Urothelium cell line (cell line): Measurements from ENCODE around the gene GUCY1A2.
A peak's percentile ranks its signal among the peaks of the same experiment; 100 is the strongest.

Source experiments
- DNase-seq: peaks from one replicate; pipeline ENCODE4 v3.0.0; 2011; ENCODE audit warnings: low spot score, mixed read lengths
- FAIRE-seq: peaks from 2 replicates; lab custom pipeline; 2011; peaks lifted over from hg19 to GRCh38; lab: Jason Lieb, UNC

The GUCY1A2 gene

GRCh38 chr11:106998916-106999188 is 19.4 kb downstream of the GUCY1A2 start:
- FAIRE-seq (no peak), DNase-seq (no peak)

GRCh38 chr11:106998116-106998915 is 20.0 kb downstream of the GUCY1A2 start:
- no peak for DNase-seq
- FAIRE-seq, result no peak

- DNase-seq (no peak), FAIRE-seq (no peak)
Observed at GRCh38 chr11:106997227-106997626, 21.0 kb downstream of the GUCY1A2 start.

DNA sequence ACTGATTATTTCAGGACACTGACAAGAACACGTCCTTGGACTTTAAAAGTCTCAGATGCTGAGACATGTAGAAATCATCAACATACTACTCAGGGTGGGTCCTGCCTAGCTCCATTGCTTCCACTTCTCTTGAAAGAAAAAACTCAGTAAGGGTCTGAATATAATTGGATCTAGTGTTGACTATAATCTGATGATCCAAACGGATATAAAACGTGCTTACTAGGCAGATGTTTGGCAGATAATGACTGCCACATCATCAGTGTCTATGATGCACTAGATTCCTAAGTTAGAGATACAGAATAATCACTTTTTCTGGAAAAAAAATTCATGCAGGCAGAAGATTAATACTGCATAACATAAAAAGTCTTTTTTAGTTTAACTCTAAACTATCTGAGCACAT is 21.6 kb downstream of the GUCY1A2 start:
- FAIRE-seq, result no peak
- DNase-seq, result no peak

GRCh38 chr11:106990331-106990730 is 27.9 kb downstream of the GUCY1A2 start:
- DNase-seq, result no peak
- FAIRE-seq, result no peak

DNA sequence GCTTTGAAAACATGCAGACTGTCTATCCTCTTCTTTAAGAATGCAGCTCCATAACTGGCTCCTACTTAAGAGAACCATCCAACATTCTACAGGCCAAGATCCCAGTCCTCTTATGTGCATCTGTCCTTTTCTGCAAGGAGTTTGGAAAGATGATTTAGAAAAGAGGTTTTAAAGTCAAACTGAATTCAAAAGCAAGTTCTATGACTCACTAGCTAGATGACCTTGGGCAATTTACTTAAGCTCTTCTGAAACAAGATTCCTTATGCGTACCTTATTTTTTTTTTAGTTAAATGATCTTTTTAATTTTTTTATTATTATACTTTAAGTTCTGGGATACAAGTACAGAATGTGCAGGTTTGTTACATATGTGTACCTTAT is 29.2 kb downstream of the GUCY1A2 start:
- FAIRE-seq (no peak), DNase-seq (no peak)

DNA sequence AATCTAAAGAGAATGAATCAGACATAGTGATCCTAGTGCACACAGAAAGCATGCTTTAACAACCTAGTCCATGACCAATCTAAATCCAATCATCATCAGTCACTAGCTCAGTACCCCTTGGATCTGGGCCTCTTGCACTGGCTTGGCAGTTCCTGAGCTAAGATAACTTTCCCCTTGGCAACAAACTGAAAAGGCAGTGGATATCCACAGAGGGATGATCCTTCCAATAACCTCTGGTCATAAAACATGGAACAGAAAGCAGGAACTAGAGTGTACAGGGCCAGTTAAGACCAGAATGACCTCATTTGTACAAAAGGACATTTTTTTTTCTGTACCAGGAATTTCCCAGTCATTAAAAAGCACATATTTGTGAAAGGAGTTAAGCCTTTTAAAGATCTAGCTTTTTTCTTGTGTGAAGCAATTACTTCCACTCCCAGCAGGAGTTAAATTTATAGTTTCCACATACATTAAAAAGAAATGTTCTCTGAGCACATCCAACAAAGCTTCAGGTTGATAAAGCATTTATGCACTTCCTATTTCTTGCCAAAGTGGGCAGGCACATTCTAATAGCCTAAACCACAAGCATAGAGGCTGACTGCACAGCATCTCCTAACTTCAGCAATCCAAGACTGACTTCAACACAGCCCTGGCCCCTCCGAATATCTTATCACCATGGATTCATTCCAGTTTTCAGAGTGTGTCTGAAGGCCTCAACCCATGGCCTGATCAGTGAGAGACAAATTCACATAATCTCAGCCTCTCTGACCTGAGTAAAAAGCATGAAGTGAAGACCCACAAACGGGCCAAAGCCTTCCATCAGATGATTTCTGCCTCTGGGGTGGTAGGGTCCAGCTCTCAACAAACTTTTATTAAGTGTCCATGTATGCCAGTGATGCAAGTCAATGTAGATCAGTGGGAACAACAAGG is 29.9 kb downstream of the GUCY1A2 start:
- peak; percentile 9 for DNase-seq
- no peak for FAIRE-seq

DNA sequence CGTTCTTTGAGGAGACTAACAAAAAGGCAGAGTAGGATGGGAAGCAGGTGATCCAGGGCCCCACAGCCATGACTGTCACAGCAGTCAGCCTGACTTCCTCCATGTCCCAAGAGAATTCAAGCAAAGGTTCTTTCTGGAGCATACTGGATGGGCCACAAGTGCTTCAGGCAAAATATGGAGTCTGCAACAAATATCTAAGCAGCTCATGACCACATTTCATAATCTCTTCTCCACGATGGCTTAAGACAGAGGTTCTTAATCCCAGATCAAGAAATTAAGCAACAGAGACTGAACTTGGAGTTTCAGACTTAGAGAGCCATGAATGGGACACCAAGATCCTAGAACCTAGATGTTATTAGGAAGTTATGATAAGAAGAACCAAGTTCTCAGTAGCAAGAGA is 31.6 kb downstream of the GUCY1A2 start:
- DNase-seq, result no peak
- FAIRE-seq, result no peak

GRCh38 chr11:106986261-106986660 is 32.0 kb downstream of the GUCY1A2 start:
- DNase-seq (peak; percentile 9), FAIRE-seq (no peak)

DNA sequence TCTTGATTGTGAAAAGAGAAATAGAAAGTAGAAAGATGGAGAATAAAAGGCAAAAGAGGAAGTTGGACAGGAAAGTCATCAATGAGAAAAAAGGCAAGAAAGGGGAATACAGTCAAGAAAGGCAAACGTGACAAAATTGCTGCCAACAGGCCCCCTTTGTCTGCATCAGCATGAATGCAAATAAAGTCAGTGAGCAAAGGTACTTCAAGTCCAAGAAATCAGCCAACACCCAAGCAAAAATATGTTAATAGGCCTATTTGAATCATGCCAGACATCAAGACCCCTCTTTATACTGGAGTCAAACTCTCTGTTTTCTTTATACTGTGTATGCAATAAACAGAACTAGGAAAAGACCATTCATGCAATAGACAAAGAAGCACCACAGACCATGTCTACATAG is 34.3 kb downstream of the GUCY1A2 start:
- no peak for FAIRE-seq
- no peak for DNase-seq

DNA sequence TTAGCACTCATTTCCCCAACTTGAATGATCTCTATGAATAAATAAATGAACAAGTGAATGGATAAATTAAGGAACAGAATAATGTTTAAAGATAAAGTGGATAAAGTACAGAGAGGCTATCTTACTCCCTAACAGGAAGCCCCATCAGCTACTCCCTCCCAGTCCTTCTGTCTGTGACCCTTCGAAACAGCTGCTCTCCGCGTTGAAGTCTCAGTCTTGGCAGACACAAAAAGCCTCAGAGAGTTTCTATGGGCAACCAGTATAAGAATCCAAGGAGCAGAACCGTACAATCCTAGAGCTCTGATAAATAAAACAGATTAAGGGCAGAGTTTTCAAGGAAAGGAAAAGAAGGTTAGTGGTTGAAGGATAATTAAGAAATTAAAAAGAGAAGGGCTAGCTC is 35.0 kb downstream of the GUCY1A2 start:
- no peak for FAIRE-seq
- no peak for DNase-seq

DNA sequence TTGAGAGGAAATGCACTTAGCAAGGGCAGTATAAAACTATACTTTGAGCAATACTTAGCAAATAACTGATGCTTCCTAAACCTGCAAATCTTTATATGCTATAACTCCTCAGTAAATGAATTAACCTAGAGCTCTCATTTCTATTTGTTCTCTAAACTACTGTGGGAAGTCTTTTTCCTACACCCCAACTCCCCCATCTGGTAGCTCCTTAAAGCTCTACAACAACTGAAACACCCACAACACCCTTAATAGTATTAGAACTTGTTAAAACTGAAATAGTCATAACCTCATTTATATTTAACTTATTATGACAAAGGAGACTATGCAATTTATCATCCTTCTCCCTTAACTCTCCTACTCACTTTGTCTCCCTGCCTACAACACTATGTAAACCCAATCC is 43.4 kb downstream of the GUCY1A2 start:
- DNase-seq (no peak), FAIRE-seq (no peak)

GRCh38 chr11:106971864-106972263 is 46.4 kb downstream of the GUCY1A2 start:
- FAIRE-seq, result no peak
- no peak for DNase-seq

- FAIRE-seq (no peak), DNase-seq (no peak)
Observed at GRCh38 chr11:106969644-106970355, 48.5 kb downstream of the GUCY1A2 start.

DNA sequence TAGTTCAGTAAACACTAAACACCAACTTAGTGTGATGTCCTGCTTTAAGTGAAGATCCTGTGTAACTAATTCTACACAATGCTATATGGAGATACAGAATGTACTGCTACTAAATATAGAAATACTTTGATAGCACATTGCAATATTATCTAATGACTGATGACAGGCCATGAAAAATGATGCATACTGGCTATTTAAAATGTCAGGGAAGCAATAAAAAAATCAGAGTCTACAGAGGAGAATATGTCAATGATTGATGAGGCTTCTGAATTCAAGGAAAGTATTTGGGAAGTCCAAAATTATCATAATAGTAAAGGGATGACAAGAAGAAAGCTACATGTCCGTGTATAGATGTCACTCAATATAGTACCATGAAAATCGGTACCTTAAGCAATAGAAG is 55.3 kb downstream of the GUCY1A2 start:
- no peak for FAIRE-seq
- no peak for DNase-seq

DNA sequence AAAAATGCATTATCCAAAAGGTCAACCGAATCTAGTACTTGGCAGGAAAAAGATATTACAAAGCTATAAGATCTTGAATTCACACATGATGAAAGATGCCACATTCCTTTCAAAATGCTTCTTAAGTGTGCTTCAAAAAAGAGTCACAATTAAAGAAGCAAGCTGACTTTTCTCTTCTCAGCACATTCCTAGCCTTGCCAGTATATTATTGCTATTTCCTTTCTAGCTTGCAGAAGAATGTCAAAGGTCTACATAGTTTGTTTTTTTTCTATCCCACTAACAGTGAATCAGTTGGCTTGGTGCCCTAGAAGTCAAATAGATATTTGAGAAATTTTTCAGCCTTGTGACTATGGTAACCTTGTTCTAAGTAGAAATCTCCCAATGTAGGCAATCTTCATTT is 56.8 kb downstream of the GUCY1A2 start:
- DNase-seq (peak; percentile 53), FAIRE-seq (no peak)

DNA sequence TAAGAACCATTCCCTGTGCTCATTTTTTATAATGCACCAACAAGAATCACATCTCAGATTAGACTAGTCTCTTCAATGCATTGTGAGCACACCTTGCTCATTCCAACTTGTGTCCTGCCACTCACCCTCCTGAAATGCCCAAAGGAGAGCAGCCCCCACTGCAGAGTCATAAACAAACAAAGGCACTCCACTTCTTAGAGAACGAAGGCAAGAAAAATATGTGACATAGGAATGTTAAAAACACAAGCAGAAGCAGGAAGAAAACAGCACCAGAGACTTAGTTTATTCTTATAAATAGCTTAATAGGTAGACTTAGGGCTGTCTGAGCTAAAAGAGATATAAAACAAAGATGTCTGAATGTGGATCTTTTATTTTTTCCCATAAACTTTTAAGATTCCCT is 57.2 kb downstream of the GUCY1A2 start:
- no peak for FAIRE-seq
- peak; percentile 29 for DNase-seq

DNA sequence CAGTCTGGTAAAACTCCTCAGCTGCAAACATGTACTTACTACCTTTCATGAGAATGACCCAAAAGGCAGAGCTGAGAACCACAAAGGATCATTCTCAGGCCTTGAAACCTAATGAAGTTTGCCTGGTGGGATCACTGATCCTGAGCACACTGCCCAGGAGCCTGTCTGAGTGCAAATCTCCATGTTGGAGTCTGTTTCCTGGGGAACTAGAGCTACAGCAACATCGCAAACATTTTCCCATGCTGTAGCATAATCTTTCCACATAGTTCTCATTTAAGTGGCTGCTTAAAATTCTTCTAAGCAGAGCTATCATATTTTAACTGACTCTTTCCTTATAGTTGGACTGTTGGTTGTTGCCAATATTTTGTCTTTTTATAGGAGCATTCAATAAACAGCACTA is 58.5 kb downstream of the GUCY1A2 start:
- FAIRE-seq (no peak), DNase-seq (no peak)

GRCh38 chr11:106959386-106959785 is 58.9 kb downstream of the GUCY1A2 start:
- FAIRE-seq, result no peak
- DNase-seq, result no peak

GRCh38 chr11:106958517-106959248 is 59.6 kb downstream of the GUCY1A2 start:
- FAIRE-seq, result no peak
- no peak for DNase-seq

DNA sequence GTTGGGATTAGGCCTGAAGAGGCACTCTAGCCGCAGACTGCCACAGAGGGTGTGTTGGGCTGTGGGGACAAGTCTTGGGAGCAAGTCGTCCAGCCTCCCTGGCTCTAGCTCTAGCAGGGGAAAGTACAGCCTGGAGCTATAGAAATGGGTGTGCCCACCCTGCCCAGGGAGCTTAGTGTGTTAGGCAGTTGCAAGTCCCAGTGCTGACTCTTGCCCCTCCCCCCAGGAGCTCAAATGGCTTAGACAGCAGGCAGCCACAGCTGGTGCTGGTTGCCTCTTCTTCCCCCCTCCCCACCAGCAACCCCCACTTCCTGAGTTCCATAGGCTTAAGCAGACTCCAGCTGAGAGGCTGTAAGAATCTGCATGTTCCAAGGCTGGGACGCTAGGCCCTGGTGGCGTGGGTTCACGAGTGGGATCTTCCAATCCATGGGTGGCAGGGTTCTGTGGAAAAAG is 61.2 kb downstream of the GUCY1A2 start:
- DNase-seq (no peak), FAIRE-seq (no peak)
